MM.1S (cell line): ENCODE measurements around the gene OVOL1.

Experiments used
- CTCF ChIP-seq: fragments of 300-600 bp; sonication (generic); IDR thresholded peaks from 2 replicates; pipeline ENCODE4 v1.5.1; 2016; ENCODE audit warnings: antibody characterized with exemption, low read length, mixed read lengths
- EZH2 ChIP-seq: fragments of 300-600 bp; sonication (generic); optimal IDR thresholded peaks from 2 replicates; pipeline ENCODE3; 2017; ENCODE audit warnings: low read depth, mild to moderate bottlenecking, antibody characterized with exemption, low read length, mixed read lengths

DNA sequence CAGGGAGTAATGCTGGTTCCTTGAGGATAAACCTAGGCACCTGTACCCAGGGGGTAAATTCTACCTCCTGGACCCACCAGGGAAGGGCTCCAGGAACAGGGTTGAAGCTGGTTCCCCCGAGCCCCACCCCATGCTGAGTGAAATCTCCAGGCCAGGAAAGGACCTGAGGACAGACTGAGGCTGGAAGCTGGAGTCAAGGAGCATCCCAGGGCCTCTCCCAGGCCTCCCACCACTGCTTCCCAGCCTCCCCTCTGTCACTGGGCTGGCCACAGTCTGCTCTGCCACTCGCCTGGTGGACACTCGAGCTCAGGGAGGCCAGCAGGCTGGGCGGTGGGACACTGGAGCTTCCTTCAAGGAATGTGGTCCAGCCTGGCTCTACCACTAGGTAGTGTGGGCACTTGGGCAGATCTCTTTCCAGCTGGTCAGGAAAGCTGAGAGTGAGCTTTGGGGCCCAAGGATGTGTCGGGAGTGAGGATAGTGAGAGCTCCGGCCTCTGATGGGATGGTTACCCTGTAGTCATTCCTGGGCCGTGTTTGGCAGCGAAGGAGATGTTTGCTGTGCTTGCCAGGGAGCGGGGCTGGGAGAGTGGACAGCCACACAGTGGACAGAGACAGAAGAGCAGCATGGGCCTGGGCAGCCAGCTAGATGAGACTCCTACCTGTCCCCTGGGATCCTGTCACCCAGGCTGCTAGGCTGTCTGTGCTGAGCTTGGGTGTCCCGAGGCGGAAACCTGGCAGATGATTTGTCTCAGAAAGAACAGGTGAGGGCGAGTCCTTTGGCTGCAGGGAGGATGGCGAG lies 3.4 kb downstream of the OVOL1 start:
- no peak for TF ChIP-seq CTCF
- no peak for TF ChIP-seq EZH2
